DLD1 (cell line): ENCODE measurements around the gene TUBB2B.

Experiments used
- in situ Hi-C: cut with HindIII; loops from 2 replicates; pipeline ENCODE4 v1.10.0; 2017; ENCODE audit warnings: low sequenced_read_pairs

Gene TUBB2B

DNA sequence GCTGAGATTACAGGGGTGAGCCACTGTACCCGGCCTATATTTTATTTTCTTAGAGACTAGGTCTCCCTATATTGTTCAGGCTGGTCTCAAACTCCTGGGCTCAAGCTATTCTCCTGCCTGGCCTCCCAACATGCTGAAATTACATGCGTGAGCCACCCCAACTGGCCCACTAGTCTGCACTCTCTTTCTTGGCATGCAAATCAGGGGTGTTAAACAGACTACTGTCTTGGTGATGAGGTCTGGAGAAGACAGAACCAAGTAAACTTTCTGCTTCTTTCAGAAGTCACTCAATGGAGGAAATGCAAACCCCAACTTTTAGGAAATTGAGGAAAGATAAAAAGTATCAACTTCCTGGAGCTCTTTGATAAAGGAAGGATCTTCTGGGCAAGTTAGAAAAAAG is 8.0 kb upstream of the TUBB2B start:
- in situ Hi-C loops, result no loop called here

DNA sequence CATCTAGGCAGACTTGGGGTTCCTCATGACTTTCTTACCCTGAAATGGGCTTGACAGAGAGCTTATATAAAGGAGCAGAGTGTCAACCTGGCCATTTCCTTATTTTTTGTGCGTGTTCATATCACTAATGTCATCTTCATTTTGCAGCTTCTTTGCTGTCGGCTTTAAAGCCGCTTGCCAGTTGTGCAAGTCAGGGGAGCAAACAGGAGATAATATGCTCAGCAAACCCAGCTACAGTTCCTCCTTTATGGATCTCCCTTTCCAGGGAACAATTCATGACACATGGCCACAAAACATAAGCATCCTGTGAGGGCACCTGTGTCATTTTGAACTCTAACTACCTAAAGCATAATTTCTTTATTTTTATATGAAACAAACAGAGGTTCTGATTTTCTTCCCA is 6.5 kb upstream of the TUBB2B start:
- in situ Hi-C loops, result no loop called here

DNA sequence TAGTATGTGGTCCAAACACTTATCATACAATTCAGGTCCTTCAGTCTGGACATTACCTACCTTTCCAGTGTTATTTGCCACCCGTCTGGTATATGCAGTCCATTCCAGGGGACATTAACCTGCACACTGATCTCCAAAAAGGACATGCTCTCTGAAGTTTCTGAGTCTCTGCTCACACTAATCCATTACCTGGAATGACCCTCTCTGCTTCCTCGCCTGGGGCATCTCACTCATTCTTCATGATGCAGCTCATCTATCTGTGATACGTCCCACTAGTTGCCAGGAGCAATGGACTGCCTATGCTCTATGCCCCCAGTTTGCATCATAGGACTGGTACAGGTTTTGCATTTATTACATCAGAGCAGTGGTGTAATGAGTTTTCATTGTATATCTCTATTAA is 5.9 kb upstream of the TUBB2B start:
- in situ Hi-C loops, result no loop called here

DNA sequence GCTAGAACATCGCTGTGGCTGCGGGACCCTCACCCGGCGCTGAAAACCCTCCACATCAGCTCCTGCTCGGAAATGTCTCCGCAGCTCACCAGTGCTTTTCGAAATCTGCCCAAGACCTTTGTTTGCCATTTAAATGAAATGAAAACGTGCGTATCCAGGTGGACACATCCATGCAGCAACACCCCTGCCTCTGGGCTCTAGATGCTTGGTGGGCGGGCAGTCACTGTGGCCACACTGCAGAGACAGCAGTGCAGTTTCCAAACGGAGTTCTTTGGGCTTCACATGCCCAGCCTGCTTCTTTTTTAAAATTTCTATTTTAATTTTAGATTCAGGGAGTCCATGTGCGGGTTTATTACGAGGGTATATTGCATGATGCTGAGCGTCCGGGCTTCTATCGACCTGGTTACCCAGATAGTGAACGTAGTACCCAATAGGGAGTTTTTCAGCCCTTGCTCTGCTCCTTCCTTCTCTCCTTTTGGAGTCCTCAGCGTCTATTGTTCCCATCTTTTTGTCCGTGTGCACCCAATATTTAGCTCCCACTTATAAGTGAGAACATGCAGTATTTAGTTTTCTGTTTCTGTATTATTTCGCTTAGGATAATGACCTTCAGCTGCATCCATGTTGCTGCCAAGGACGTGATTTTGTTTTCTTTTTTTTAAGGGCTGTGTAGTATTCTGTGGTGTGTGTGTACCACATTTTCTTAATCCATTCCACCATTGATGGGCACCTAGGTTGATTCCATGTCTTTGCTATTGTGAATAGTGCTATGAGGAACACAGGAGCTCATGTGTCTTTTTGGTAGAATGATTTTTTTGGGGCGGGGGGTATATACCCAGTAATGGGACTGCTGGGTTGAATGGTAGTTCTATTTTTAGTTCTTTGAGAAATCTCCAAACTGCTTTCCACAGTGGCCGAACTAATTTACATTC is 4.8 kb upstream of the TUBB2B start:
- in situ Hi-C loops, result no loop called here

DNA sequence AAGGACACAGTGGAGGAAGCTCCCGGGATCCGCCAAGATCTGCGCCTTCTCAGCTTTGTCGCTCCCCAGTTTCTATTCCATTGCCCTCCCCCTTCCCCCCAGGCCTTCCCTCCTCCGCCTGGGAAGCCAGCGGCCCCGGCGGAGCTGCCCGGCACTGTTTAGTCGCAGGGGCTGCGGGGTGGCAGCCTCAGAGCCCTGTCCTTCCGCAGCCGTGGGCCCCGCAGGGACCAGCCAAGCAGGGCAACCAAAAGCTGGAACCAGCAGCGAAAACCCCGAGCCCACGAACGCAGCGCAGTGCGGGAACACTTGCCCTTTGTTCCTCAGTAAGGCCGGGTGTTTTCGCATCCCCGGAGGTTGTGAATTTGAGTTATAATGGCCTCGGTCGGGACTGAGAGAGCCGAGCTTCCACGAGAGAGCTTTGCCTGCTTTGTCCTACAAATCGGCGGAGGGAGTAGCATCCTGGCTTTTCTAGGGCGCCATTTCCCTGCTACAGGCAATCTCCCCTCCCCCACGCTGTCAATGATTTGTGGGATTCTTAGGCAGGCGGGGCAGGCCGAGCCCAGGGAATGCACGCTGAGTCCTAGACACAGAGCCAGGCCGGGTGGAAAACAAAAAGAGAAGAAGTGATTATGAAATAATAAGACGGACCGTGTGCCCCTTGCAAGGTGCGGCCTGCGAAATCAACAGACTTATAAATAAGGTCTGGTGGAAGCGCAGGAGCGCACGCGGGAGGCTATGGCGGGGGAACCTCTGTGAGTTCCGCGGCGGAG is 4.0 kb upstream of the TUBB2B start:
- in situ Hi-C loops, result no loop called here

DNA sequence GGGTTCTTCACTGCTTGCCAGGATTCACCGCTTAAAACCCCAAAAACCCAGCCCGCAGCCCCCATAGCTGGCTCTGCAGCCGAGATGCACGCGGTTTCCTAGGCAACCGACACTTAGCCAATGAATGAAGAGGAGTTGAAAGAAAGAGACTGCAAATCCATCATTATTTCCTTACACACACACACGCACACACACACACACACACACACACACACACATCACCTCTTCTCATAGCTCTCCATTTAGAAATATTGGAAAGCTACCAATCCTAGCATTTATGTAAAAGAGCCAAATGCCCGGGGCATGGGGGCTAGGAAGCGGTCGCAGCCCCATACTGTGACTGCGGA is 3.4 kb upstream of the TUBB2B start:
- in situ Hi-C loops, result no loop called here

DNA sequence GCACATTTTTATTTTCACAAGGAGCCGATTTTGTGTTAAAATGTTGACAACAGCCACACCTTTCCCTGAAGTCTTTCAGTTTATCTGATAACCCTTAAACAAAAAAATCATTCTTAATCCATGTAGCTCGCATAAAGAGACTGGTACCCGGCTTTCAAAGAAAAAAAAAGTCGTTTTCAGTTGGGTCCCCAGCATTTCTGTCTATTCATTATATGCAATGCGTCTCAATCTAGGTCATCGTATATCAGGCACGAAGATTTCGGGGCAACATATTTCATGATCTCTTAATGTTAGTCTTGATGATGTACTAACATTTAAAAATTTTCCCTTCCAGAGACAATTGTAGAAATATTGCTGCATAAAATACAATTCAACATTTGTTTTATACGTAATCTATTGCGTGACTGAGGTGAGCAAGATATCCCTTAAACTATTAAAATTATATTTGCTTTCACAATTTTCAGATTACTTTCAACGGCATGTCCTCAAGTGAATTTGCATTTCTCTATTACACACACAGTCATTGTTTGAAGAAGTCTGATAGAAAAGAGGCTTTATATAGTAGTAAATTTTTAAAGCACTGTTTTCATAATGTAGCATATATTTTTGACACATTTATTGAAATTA is 2.9 kb upstream of the TUBB2B start:
- in situ Hi-C loops, result no loop called here

DNA sequence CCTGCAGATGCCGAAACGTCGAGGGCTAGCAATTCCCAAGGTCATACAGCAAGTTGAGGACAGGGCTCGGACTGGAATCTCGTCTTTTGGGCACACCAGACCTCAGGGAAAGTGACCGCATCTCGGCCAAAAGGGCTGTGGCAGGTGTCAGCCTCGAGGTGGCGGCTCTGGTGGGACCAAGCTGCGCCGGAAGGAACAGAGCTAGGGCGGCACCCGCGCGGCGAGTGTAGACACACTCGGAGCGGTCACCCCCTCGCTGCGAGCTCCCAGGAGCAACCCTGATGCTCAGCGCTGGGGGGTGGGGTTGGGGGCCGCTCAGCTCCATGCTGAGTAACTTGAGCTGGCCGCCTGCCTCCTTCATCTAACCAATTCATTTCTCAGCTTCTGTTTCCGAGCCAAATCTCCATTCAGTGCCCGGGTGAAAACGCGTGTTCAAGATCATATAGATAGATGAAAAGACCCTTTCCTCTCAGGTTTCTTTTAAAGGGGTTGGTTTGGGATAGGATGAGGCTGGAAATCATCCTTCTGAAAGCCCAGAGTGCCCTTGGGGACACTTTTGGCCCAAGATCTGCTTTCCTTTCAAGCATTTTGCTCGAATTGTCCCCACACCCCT is 2.2 kb upstream of the TUBB2B start:
- in situ Hi-C loops, result no loop called here

DNA sequence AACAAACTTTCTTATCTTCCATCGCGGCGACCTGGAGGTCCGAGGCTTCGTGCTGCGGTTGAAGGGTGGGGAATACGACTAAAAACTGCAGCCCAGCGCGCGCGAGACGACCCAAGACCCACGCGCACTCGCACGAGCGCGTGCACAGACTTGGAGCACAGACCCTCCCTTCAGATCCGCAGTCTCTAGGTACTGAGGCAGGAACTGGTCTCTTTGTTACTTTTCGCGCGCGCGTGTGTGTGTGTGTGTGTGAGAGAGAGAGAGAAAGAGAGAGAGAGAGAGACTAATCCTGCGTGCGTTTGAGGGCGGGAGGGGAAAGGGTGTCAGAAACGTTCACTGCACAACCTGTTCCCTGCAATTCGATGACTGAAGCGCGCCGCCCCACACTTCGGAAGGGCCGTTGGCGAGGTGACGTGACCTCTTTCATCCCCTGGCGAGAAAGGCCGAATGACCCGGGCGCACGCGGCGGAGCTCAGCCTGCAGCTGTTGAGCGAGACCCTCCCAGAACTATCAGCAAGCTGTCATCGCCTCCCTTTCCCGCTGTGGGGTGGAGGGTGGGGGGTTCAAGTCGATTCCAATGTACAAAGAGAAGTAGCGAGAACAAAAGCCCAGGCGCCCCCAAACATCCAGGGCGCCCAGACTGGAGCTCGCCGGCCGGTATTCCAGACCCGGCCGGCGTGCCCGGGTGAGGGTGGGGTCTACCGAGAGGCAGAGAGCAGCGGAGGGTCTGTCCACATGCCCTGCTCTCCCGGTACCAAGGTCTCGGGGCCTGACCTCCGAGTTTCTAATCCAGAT is 1.5 kb upstream of the TUBB2B start:
- in situ Hi-C loops, result no loop called here

DNA sequence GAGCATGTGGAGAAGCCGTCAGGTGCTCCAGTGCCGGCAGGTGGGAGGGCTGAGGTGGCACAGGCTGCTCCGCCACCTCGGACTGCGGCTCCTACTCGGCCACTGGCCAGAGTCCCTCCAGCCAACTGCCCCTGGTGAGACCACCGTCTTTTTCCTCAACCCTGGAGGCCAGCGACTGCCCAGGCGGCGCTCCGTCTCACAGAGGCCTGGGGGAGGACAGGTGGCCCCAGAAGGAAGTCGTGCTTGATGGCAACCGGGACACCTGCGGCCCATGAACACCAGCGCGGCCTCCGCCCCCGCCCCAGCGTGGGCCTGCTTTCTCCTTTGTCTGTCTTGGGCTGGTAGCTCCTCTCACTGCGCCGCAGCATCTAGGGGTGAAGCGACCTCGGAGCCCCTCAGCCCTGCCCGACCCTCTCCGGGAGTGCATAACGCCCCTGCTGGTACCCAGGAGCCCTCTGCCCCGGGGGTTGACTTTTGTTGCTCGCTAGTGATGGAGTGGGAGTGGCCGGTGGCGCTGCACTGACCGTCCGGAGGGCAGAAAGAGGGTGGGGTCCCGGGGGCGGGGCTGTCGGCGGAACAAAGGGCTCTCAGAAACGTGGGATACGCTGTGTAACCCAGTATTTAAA is 706 bp upstream of the TUBB2B start:
- in situ Hi-C loops, result no loop called here

DNA sequence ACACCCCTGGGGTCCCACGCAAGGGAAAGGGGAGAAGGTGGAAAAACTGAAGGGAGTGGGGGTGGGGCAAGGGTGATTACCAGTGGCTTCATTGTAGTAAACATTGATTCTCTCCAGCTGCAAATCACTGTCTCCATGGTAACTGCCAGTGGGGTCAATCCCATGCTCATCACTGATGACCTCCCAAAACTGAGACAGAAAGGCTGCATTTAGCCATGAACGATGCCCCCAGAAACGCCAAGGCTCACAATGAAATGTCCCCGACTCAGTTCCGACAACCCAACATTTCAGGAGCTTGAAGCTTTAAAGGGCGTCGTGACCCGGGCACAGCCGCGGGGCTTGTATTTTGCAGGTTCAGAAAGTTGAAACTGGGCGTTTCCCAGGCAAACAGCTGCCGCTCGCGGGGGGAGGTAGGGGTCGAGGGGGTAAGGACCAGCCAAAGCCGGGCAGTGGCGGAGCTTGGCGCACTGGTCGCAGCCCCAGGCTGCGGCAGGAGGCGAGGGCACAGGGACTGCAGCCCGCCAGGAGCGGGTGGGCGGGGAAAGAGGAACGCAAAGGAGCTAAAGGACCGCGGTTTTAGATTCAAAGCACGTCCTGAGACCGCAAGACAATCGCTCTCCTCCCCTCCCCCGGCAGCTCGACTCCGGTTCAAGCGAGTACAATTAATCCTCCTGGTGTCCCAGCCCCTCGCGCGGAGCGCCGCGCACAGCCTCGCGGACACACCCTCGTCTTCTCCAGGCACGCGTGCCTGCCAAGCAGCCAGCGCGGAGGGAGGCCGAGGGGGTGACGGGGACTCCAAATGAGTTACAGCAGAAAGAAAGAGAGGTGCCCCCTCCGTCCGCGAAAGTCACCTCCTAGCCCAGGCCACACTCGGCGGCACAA is 731 bp downstream of the TUBB2B start:
- in situ Hi-C loops, result no loop called here

DNA sequence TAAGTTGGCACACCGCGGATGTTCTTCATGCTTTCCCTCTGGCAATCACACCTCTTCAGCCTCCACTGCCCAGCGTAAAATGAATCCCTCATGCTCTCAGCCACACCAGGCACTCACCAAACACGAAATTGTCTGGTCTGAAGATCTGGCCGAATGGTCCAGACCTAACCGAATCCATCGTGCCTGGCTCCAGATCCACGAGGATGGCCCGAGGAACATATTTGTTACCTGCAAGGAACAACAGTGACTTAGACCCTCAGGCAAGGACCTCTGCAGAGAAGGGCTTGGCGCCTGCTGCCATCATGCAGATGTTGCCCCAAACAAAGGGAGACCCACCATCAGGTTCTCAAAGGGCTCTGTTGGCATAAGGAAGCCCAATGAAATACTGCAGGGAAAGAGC is 1.4 kb downstream of the TUBB2B start:
- in situ Hi-C loops, result no loop called here

DNA sequence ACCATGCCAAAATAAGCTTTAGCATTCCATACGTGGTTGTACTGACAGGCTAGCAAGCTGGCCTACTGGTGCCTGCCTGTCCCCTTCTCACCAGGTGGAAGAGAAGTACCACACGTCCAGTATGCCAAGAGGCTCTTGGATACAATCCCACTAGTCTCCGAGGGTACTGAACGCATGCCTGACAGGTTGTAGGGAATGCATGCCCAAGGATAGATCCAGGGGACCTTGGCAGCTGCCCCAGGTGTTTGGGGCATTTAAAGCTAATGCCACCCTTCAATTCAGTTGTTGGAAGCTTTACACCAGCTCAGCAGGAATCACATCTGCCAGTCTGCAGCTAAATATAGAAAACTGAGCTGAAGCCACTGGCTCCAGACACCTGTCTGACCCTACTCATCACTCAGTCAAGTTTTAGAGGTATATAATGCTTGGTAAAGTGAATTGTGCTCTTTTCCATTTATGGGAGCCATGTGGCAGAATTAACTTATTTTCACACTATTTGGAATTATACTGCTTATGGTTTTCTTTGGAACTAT is 4.9 kb downstream of the TUBB2B start:
- in situ Hi-C loops, result no loop called here

DNA sequence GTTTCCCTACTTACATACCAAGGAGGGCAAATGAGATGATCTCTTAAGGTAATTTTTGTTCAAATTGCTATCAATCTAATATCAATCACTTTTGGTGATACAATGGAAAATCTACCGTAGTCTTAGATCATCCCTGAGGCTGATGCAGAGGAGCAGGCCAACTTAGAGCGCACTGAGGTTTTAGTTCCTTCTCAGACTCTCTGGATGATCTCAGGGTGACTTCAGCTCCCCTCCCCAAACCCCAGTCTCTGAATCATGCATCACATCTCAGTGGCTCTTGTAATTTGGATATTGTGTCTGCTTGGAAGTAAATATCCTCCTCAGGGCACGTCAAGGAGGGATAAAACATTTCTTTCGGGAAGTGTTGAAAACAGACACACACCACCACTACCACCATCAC is 5.9 kb downstream of the TUBB2B start:
- in situ Hi-C loops, result no loop called here

DNA sequence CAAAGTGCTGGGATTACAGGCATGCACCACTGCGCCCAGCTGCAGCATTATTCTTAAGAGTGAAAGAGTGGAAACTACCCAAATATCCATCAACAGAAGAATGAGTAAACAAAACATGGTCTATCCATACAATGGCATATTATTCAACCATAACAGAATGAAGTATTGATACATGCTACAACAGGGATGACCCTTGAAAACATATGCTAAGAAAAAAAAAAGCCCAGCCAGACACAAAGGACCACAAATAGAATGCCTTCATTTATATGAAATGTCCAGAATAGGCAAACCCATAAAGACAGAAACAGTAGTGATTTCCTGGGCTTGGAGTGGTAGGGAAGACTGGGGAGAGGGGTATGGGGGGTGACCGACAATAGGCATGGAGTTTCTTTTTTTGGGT is 7.1 kb downstream of the TUBB2B start:
- in situ Hi-C loops, result no loop called here

DNA sequence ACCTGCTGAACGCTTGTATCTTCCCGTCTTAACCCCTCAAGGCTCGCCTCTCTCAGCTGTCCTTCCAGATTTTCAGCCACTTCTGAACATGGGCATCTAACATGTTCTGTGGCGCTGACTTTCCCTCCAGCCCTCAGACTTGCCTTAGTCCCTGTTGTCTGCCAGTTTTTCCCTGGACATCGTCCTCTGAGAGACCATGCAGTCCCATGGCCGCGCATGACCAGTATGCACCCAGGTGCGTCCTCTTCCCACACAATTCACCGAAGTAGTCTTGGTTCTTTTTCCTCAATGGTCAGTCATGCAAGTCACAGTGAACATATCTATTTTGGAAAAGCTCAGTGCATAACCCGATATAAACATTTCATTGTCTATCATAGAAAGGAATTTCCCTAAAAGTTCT is 9.2 kb downstream of the TUBB2B start:
- in situ Hi-C loops, result no loop called here

DNA sequence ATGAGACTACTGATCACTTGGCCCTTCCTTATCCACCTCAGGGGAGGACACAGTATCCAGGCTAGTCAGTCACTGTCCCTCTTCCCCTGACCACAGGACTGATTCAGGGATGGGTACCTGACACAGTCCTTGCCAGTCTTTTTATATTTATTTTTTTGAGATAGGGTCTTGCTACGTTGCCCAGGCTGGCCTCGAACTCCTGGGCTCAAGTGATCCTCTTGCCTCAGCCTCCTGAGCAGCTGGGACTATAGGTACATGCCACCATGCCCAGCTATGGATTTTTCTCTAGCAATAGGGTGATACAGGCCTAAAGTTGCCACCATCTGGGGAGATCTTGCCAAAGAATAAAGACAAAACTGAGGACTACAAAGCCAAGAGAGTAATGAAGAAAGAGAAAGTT is 10.2 kb downstream of the TUBB2B start:
- in situ Hi-C loops, result no loop called here

DNA sequence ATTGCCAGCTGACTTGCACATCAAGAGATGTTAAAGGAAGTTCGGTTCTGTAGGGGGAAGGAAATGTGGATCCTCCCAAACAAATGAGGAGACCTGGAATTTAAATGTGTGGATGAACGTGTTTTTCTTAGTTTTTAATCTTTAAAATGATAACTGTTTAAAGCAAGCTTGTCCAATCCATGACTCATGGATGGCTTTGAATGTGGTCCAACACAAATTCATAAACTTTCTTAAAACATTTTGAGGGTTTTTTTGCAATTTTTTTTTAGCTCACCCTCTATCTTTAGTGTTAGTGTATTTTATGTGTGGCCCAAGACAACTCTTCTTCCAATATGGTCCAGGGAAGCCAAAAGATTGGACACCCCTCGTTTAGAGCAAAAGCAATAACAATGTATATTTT is 12.6 kb downstream of the TUBB2B start:
- in situ Hi-C loops, result no loop called here

DNA sequence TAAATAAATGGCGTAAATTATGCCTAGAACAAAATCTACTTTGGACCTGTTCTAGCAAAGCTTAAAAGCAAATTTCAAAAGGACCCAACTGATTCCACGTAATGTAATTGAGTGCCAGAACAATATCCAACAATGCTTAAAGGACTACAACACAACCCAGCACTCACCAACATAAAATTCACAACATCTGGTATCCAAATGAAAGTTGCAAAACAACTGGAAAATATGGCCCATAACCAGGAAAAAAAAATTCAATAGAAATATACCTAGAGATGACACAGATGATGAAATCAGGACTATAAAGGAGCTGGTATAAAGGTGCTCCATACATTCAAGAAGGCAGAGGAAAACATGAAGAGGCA is 14.1 kb downstream of the TUBB2B start:
- in situ Hi-C loops, result no loop called here
